Cardiac muscle cell (in vitro differentiated cells and primary cell): ENCODE data around the gene SAE1. TPM values are rescaled to one million over a fixed set of nuclear protein-coding genes. Genes with fewer than 3 reads are reported as not detected.

Experiments used
- DNase-seq, 2 donors: peaks; one replicate each; pipeline versions ENCODE4 v3.0.0 to v3.0.0-alpha.2; 2010 to 2017; ENCODE audit warnings: low read depth in 1 of 2, low spot score in 1 of 2
- H3K27ac ChIP-seq: fragments of 200-600 bp; sonication (generic); 2 replicates; pipeline ENCODE4 v1.5.1; 2016
- H3K27me3 ChIP-seq: fragments of 200-600 bp; sonication (generic); 2 replicates; pipeline ENCODE4 v1.6.0; 2016; ENCODE audit warnings: control low read depth
- H3K36me3 ChIP-seq: fragments of 200-600 bp; sonication (generic); 2 replicates; pipeline ENCODE4 v1.5.1; 2016; ENCODE audit warnings: control low read depth
- H3K4me1 ChIP-seq: fragments of 200-600 bp; sonication (generic); 2 replicates; pipeline ENCODE4 v1.8.1; 2017; ENCODE audit warnings: low read depth, mild to moderate bottlenecking, mixed run types
- H3K4me3 ChIP-seq: fragments of 200-600 bp; sonication (generic); 2 replicates; pipeline ENCODE4 v1.5.1; 2016; ENCODE audit warnings: mild to moderate bottlenecking
- H3K9me3 ChIP-seq: fragments of 200-600 bp; sonication (generic); 2 replicates; pipeline ENCODE4 v1.5.1; 2017; ENCODE audit warnings: low read depth, mild to moderate bottlenecking, control low read depth
- polyA plus RNA-seq: library from polyadenylated mRNA; unstranded; fragments of >200 nt; fragmentation: Nextera tagmentation; extraction: Ambion mirVana; gene quantifications from 2 replicates; pipeline ENCODE4 v1.2.1, GENCODE V29; 2016
- total RNA-seq: library from RNA; depleted of rRNA; stranded (reverse); fragments of >200 nt; gene quantifications from 2 replicates; pipeline ENCODE4 v1.2.3, GENCODE V29; 2016
- TF ChIP-seq, protein P1 (sequence below): IDR thresholded peaks from 2 replicates; pipeline ENCODE4 v1.5.1; 2012; ENCODE audit warnings: low read depth, mild to moderate bottlenecking, low read length

The SAE1 gene
- total and polyA plus RNA-seq, 2 experiments from 2014 or later: 128 to 171 TPM

DNA sequence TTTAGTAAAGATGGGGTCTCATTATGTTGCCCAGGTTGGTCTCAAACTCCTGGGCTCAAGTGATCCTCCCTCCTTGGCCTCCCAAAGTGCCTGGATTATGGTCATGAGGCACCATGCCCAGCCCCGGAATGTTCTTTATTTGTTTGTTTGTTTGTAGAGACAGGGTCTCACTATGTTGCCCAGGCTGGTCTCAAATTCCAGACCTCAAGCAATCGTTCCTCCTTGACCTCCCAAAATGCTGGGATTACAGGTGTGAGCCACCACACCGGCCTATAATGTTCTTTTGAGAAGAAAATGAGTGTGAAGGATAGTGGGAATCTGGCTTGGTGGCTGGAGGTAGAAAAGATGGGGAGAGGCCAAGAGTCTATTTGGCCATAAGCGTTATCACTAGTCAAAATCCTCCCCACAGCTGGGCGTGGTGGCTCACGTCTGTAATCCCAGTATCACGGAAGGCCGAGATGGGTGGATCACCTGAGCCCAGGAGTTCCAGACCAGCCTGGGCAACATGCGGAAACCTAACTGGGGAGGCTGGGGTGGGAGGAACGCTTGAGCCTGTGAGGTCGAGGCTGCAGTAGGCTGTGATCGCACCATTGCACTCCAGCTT, 105.5 kb downstream of the SAE1 start:
- TF ChIP-seq, protein P1, sequence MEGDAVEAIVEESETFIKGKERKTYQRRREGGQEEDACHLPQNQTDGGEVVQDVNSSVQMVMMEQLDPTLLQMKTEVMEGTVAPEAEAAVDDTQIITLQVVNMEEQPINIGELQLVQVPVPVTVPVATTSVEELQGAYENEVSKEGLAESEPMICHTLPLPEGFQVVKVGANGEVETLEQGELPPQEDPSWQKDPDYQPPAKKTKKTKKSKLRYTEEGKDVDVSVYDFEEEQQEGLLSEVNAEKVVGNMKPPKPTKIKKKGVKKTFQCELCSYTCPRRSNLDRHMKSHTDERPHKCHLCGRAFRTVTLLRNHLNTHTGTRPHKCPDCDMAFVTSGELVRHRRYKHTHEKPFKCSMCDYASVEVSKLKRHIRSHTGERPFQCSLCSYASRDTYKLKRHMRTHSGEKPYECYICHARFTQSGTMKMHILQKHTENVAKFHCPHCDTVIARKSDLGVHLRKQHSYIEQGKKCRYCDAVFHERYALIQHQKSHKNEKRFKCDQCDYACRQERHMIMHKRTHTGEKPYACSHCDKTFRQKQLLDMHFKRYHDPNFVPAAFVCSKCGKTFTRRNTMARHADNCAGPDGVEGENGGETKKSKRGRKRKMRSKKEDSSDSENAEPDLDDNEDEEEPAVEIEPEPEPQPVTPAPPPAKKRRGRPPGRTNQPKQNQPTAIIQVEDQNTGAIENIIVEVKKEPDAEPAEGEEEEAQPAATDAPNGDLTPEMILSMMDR: no peak
- no peaks in the 10 kb centered on the region for H3K9me3 ChIP-seq
- H3K27me3 ChIP-seq: peaks cover 28% of the 10 kb centered on the region
- no peaks in the 10 kb centered on the region for H3K4me1 ChIP-seq
- DNase-seq: no peak
- H3K4me3 ChIP-seq: no peak overlapping the region
- no peak overlapping the region for H3K27ac ChIP-seq
- H3K36me3 ChIP-seq: no peaks in the 10 kb centered on the region

DNA sequence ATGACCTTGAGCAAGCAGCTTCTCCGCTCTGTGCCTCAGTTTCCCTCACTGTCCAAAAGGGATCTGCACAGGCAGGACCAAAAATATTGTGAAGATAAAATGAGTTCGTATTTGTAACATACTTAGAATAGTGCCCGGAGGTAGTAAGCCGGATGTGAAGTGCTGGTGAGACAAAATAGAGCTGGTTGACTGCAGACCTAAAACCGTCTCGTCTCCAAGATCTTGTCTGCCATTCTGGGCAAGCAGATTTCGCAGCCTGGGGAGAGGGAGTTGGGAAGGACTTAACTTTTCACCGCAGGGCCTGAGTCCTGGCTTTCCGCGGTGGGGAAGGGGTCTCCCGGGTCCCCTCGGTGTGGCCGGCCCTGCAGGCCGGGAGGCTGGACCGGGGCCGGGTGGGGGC, 108.5 kb downstream of the SAE1 start:
- no peak for DNase-seq
- TF ChIP-seq, protein P1: no peak
- Histone ChIP-seq H3K36me3 (no peaks in the 10 kb centered on the region), H3K27ac (no peak overlapping the region), H3K4me3 (peak overlapping the region; percentile 17), H3K27me3 (peaks cover 42% of the 10 kb centered on the region), H3K9me3 (no peaks in the 10 kb centered on the region), H3K4me1 (no peaks in the 10 kb centered on the region)

DNA sequence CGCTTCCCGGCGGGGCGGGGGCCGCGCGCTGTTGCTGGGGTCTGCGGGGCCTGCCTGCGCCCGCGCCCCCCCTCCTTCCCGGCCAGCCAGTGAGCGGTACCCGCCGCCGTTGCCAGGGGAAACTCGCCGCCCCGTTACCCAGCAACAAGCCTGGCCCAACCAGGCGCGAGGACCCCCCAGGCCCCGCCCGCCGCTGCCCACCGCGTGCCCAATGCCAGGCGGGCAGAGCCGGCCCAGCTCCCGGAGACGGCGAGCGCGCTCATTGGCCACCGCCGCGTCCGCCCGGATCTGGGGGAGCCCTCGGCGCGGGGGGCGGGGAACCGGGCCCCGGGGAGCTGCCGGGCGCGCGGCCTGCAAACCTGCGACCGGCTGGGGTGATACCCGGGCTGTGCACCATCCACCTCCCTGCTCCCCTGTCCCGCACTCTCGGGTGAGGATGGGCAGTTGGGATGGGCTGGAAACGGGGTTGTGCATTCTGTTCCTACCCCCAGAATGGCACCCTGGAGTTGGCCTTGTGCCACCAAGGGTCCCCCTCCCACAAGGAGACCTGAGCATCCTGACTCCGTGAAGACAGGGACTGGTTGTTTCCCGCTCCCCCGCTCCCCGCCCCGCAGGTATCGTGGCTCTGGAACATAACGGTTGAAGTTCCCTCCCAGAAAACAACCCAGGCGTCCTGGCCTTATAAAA, 109.1 kb downstream of the SAE1 start:
- TF ChIP-seq, protein P1: no peak
- Histone ChIP-seq H3K27me3 (peaks cover 42% of the 10 kb centered on the region), H3K36me3 (no peaks in the 10 kb centered on the region), H3K9me3 (no peaks in the 10 kb centered on the region), H3K27ac (no peak overlapping the region), H3K4me1 (no peaks in the 10 kb centered on the region), H3K4me3 (peak overlapping the region; percentile 17)
- peak; percentile 59 to 65 for DNase-seq

DNA sequence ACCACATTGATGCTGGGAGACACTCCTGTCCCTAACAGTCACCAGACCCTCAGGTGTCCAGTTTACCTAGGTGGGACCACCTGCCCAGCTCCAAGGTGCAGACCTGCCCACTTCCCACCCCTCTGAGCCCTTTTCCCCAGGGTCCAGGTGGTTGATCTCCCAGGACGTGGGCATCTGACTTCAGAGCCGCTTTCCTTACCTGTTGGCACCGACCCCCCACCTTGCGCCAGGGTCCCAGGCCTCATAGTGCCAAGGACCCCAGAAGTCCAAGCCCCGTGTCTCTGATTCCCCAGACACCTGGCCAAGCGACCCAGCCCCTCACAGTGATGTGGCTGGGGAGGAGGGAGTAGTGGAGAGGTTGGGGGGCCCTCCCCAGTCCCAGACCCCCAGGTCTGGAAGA, 109.9 kb downstream of the SAE1 start:
- no peak for DNase-seq
- no peaks in the 10 kb centered on the region for H3K9me3 ChIP-seq
- H3K4me3 ChIP-seq: no peak overlapping the region
- H3K36me3 ChIP-seq: no peaks in the 10 kb centered on the region
- TF ChIP-seq, protein P1: no peak
- H3K27ac ChIP-seq: no peak overlapping the region
- peaks cover 42% of the 10 kb centered on the region for H3K27me3 ChIP-seq
- H3K4me1 ChIP-seq: no peaks in the 10 kb centered on the region

DNA sequence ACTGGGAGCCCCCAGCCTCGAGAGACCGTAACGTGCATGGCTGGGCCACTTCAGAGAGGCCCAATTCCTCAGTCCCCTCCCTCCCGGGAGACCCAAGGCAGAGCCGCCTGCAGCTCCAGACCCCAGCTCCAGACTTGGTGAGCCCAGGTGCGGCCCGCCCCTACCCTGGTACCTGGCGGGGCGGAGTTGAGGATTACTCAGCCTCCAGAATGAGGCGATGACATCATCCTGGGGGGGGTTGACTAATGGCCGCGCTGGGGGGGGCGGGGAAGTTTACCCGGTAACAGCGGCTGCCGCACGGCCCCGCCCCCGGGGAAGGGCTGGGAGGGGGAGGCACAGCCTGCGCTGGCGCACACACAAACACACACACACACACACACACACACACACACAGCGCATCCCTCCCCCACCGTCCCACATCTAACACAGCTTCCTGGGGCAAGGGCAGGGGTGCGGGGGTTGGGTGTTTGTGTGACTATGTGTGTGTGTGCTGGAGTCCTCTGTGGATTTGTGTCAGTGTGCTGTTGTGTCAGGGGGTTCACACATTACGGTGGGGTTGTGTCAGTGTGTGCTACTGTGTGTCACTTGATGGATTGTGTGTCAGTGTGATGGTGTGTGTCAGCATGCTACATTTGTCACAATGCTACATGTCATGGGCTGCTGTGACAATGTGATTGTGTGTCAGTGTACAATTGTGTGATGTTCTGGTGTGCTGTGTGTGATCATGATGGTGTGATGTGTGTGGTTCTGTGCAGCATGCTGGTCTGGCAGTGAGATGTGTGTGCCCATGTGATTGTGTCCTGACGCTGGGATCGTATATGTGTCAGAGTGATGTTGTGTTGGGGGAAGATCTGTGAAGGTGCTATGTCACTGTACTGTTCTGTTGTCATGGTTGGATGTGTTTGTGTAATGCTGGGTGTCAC, 110.6 kb downstream of the SAE1 start:
- TF ChIP-seq, protein P1: no peak
- no peak overlapping the region for H3K4me3 ChIP-seq

More for the DNA sequence above, 110.6 kb downstream of the SAE1 start:
- Histone ChIP-seq H3K27ac (no peak overlapping the region), H3K27me3 (peaks cover 42% of the 10 kb centered on the region), H3K9me3 (no peaks in the 10 kb centered on the region), H3K4me1 (no peaks in the 10 kb centered on the region), H3K36me3 (no peaks in the 10 kb centered on the region)
- DNase-seq: peak; percentile 38 to 82
